SK-N-SH treated with all-trans-retinoic acid at 6 μM for 48 hours (cell line): ENCODE measurements around the gene KCTD2.

ENCODE experiments used
- ARNTL ChIP-seq: fragments of 450-650 bp; formaldehyde crosslinking; IDR thresholded peaks from 2 replicates; pipeline ENCODE4 v1.5.0; 2020; ENCODE audit warnings: low read depth, mild to moderate bottlenecking, moderate library complexity, borderline replicate concordance
- BACH2 ChIP-seq: fragments of 250-450 bp; sonication (Bioruptor Pico); IDR thresholded peaks from 2 replicates; pipeline ENCODE4 v1.9.0; 2021; ENCODE audit warnings: mild to moderate bottlenecking, borderline replicate concordance
- CREB5 ChIP-seq: fragments of 250-450 bp; sonication (Bioruptor Pico); IDR thresholded peaks from 2 replicates; pipeline ENCODE4 v1.5.1; 2020; ENCODE audit warnings: low read depth, mild to moderate bottlenecking, moderate library complexity
- CSDC2 ChIP-seq: fragments of 250-450 bp; sonication (Bioruptor Pico); IDR thresholded peaks from 2 replicates; pipeline ENCODE4 v1.5.0; 2020; ENCODE audit warnings: mild to moderate bottlenecking, moderate library complexity
- GLIS3 ChIP-seq: fragments of 250-450 bp; sonication (Bioruptor Pico); IDR thresholded peaks from 2 replicates; pipeline ENCODE4 v1.5.0; 2020; ENCODE audit warnings: mild to moderate bottlenecking, moderate library complexity
- ISL1 ChIP-seq: fragments of 250-450 bp; sonication (Bioruptor Pico); IDR thresholded peaks from 2 replicates; pipeline ENCODE4 v2.1.2; 2022; ENCODE audit warnings: mild to moderate bottlenecking, moderate library complexity
- RARB ChIP-seq: fragments of 250-450 bp; sonication (Bioruptor Pico); IDR thresholded peaks from 2 replicates; pipeline ENCODE4 v1.8.0; 2021; ENCODE audit warnings: mild to moderate bottlenecking, moderate library complexity
- TCF4 ChIP-seq: fragments of 250-450 bp; sonication (Bioruptor Pico); IDR thresholded peaks from 2 replicates; pipeline ENCODE4 v1.8.0; 2021; ENCODE audit warnings: mild to moderate bottlenecking, moderate library complexity, borderline replicate concordance
- ZNF8 ChIP-seq: fragments of 450-650 bp; formaldehyde crosslinking; IDR thresholded peaks from 2 replicates; pipeline ENCODE4 v1.5.0; 2020; ENCODE audit warnings: mild to moderate bottlenecking, moderate library complexity

- no peak for TF ChIP-seq CREB5 (CRISPR knock-in tag)
- no peak for TF ChIP-seq CSDC2 (CRISPR knock-in tag)
- TF ChIP-seq TCF4 (CRISPR knock-in tag), result no peak
- TF ChIP-seq ARNTL, result no peak
- no peak for TF ChIP-seq ISL1 (CRISPR knock-in tag)
- TF ChIP-seq ZNF8 (CRISPR knock-in tag), result no peak
- TF ChIP-seq RARB (CRISPR knock-in tag), result no peak
- TF ChIP-seq GLIS3 (CRISPR knock-in tag), result no peak
- no peak for TF ChIP-seq BACH2 (CRISPR knock-in tag)
Measured at GRCh38 chr17:75082683-75083082, 35.7 kb downstream of the KCTD2 start.
